Panc1 (cell line): ENCODE results near the gene NFYC. TPM values are rescaled to one million over a fixed set of nuclear protein-coding genes. Genes with fewer than 3 reads are reported as not detected.

Experiments used
- ATAC-seq: fragments of 200-7000 bp; cut with Tn5 transposase; 2 replicates; pipeline ENCODE4 v1.9.1; 2020; ENCODE audit warnings: mild to moderate bottlenecking, moderate library complexity
- BruUV-seq: library from RNA; stranded (reverse); fragments of 400-500 nt; replicated peaks from 2 replicates; lab custom pipeline; 2021; lab: Mats Ljungman, UMichigan
- CTCF ChIA-PET: fragments of 300-600 bp; sonication (Branson Sonifier 250); formaldehyde crosslinking; loops from one replicate; lab custom pipeline; 2022; ENCODE audit warnings: antibody characterized with exemption; lab: Charles Lee
- POLR2A ChIA-PET: fragments of 300-600 bp; sonication (Branson Sonifier 250); formaldehyde crosslinking; loops from one replicate; lab custom pipeline; 2022; ENCODE audit warnings: antibody characterized with exemption; lab: Charles Lee
- DNase-seq: peaks from one replicate; pipeline ENCODE4 v3.0.0-alpha.2; 2010; ENCODE audit warnings: low read depth, low spot score
- H3K27ac ChIP-seq: 2 replicates; pipeline ENCODE4 v1.5.1; 2011; ENCODE audit warnings: mild to moderate bottlenecking, low read length, inconsistent platforms
- H3K27me3 ChIP-seq: fragments of 200-500 bp; sonication (Bioruptor generic); 2 replicates; pipeline ENCODE4 v1.6.0; 2014; ENCODE audit warnings: low read length, inconsistent platforms; ENCODE audit not compliant: control insufficient read depth, insufficient read depth
- H3K36me3 ChIP-seq: fragments of 200-500 bp; sonication (Bioruptor generic); 2 replicates; pipeline ENCODE4 v1.5.1; 2014; ENCODE audit warnings: inconsistent platforms, mild to moderate bottlenecking, low read length, moderate library complexity; ENCODE audit not compliant: control insufficient read depth, insufficient read depth
- H3K4me1 ChIP-seq: 2 replicates; pipeline ENCODE4 v1.5.1; 2011; ENCODE audit warnings: inconsistent platforms, mild to moderate bottlenecking, low read length, moderate library complexity; ENCODE audit not compliant: control insufficient read depth, insufficient read depth
- H3K4me3 ChIP-seq, 2 experiments: 2 replicates each; pipeline ENCODE4 v1.5.1; 2011 to 2012; ENCODE audit warnings: low read depth in 2 of 2, low read length in 2 of 2, mild to moderate bottlenecking in 2 of 2, inconsistent platforms in 1 of 2, moderate library complexity in 1 of 2
- H3K9me3 ChIP-seq: fragments of 200-500 bp; sonication (Bioruptor generic); 2 replicates; pipeline ENCODE4 v1.5.1; 2014; ENCODE audit warnings: low read depth, mild to moderate bottlenecking, inconsistent platforms, low read length, moderate library complexity; ENCODE audit not compliant: control insufficient read depth, insufficient read depth
- CTCF ChIP-seq: fragments of 450-650 bp; IDR thresholded peaks from 2 replicates; pipeline ENCODE4 v1.5.1; 2017; ENCODE audit warnings: mild to moderate bottlenecking
- POLR2AphosphoS5 ChIP-seq: IDR thresholded peaks from 2 replicates; pipeline ENCODE4 v1.6.1; 2012; ENCODE audit warnings: mild to moderate bottlenecking, low read depth, low read length, moderate library complexity
- SIN3A ChIP-seq: IDR thresholded peaks from 2 replicates; pipeline ENCODE4 v1.6.1; 2012; ENCODE audit warnings: low read depth, mild to moderate bottlenecking, low read length, moderate library complexity, borderline replicate concordance; ENCODE audit not compliant: insufficient read depth
- TCF7L2 ChIP-seq: IDR thresholded peaks from 2 replicates; pipeline ENCODE4 v1.6.1; 2011; ENCODE audit warnings: mild to moderate bottlenecking, low read depth, low read length, inconsistent platforms
- in situ Hi-C: cut with HindIII; loops from 2 replicates; pipeline ENCODE4 v1.10.0; 2016; ENCODE audit warnings: low sequenced_read_pairs, low pct_unique_long_range_greater_than_20kb
- intact Hi-C: fragments of 100-400 bp; cut with micrococcal nuclease; formaldehyde crosslinking; loops from one replicate; pipeline ENCODE4 v1.10.0; 2022; ENCODE audit not compliant: unreplicated experiment
- total RNA-seq: library from RNA; stranded (reverse); gene quantifications from one replicate; pipeline ENCODE4 v1.2.1, GENCODE V29; 2021; ENCODE audit not compliant: unreplicated experiment
- TF ChIP-seq, protein P1 (sequence below), 2 experiments: IDR thresholded peaks; 2 replicates each; pipeline ENCODE4 v1.6.1; 2011 to 2012; ENCODE audit warnings: low read depth in 2 of 2, control low read depth in 1 of 2, low read length in 1 of 2, mild to moderate bottlenecking in 1 of 2, moderate library complexity in 1 of 2; ENCODE audit not compliant: insufficient read depth in 1 of 2

The NFYC gene
- total RNA-seq, 1 experiment from 2014 or later, result 81.9 TPM

GRCh38 chr1:40776236-40777072 lies 85.0 kb downstream of the NFYC start:
- intact Hi-C loops, result no loop called here
- ChIA-PET CTCF (no interaction called here), POLR2A (no interaction called here)
- ATAC-seq (no peak), DNase-seq (no peak)
- H3K4me3 ChIP-seq, result no peak overlapping the region
- no peaks in the 10 kb centered on the region for H3K36me3 ChIP-seq
- TF ChIP-seq SIN3A, result no peak
- TF ChIP-seq, protein P1, sequence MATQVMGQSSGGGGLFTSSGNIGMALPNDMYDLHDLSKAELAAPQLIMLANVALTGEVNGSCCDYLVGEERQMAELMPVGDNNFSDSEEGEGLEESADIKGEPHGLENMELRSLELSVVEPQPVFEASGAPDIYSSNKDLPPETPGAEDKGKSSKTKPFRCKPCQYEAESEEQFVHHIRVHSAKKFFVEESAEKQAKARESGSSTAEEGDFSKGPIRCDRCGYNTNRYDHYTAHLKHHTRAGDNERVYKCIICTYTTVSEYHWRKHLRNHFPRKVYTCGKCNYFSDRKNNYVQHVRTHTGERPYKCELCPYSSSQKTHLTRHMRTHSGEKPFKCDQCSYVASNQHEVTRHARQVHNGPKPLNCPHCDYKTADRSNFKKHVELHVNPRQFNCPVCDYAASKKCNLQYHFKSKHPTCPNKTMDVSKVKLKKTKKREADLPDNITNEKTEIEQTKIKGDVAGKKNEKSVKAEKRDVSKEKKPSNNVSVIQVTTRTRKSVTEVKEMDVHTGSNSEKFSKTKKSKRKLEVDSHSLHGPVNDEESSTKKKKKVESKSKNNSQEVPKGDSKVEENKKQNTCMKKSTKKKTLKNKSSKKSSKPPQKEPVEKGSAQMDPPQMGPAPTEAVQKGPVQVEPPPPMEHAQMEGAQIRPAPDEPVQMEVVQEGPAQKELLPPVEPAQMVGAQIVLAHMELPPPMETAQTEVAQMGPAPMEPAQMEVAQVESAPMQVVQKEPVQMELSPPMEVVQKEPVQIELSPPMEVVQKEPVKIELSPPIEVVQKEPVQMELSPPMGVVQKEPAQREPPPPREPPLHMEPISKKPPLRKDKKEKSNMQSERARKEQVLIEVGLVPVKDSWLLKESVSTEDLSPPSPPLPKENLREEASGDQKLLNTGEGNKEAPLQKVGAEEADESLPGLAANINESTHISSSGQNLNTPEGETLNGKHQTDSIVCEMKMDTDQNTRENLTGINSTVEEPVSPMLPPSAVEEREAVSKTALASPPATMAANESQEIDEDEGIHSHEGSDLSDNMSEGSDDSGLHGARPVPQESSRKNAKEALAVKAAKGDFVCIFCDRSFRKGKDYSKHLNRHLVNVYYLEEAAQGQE (IDR thresholded peaks at IDR 0.05; ENCODE audit: insufficient read depth in 1 of 2, low read depth in 2 of 2, low read length in 1 of 2), result no peak
- no peak for TF ChIP-seq POLR2AphosphoS5
- no peak for TF ChIP-seq TCF7L2
- TF ChIP-seq CTCF, result no peak
- in situ Hi-C loops, result no loop called here
- no peak overlapping the region for H3K27ac ChIP-seq
- H3K27me3 ChIP-seq, result no peaks in the 10 kb centered on the region
- H3K4me1 ChIP-seq, result no peaks in the 10 kb centered on the region
- no TSS peak for BruUV-seq
- H3K9me3 ChIP-seq, result peaks cover 8% of the 10 kb centered on the region; the same call in 1 of the 2 replicates

- ATAC-seq (no peak), DNase-seq (no peak)
- Histone ChIP-seq H3K4me1 (peaks cover under 1% of the 10 kb centered on the region; the same call in 1 of the 2 replicates), H3K36me3 (no peaks in the 10 kb centered on the region), H3K27me3 (no peaks in the 10 kb centered on the region), H3K27ac (no peak overlapping the region), H3K9me3 (peaks cover 8% of the 10 kb centered on the region; the same call in 1 of the 2 replicates), H3K4me3 (no peak overlapping the region)
- in situ Hi-C loops, result no loop called here
- TF ChIP-seq SIN3A (no peak), TCF7L2 (no peak)
- TF ChIP-seq, protein P1 (IDR thresholded peaks at IDR 0.05; ENCODE audit: insufficient read depth in 1 of 2, low read depth in 2 of 2, low read length in 1 of 2), result no peak
- no TSS peak for BruUV-seq
- intact Hi-C loops, result no loop called here
- ChIA-PET CTCF (no interaction called here), POLR2A (no interaction called here)
Observed at GRCh38 chr1:40777224-40777970, 85.9 kb downstream of the NFYC start.
